ENCODE results near the gene GALNT11.

The GALNT11 gene

DNA sequence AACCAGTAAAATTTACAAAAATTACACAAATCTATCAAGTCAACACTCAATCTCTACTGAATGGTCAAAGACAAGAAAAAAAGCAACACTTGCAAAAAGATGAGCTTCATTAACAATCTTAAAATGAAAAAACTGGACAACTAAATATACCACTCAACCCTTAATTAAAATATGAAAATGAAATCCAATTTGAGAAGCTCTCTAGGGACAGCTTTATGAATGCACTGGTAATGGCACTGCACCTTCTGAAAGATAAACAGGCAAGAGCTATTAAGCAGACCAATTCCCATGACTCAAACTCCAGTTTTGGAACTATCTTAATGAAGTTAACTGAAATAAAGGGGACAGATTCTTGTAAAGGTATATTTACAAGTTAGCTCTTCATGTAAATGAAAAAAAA, 135.7 kb downstream of the GALNT11 start:
- DNase-seq: no peak

DNA sequence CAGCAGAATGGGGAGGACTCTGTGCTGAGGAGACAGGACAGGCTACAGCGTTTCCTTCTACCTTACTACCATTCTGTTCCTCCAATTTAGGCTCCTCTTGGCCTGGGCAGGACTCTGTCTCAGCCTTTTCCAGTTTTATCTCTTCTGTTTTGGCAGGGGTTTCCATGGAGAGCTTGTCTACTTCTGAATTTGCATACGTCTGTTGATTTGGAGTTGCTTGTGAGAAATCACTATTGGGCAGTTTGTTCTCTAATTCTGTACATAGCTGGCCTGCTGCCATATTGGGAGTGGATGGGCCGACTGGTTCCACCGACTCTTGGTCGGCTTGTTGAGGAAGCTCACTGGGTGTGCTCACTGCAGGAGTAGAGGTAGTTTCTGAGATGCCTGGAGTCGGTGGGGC, 136.8 kb downstream of the GALNT11 start:
- DNase-seq: no peak

Measured in activated CD4-positive, alpha-beta T cell treated with anti-CD3 and anti-CD28 coated beads for 4 hours (primary cell).